GM12864 (cell line): ENCODE results near the gene XAB2.

Experiments
- DNase-seq: peaks from one replicate; pipeline ENCODE4 v3.0.0-alpha.2; 2011; ENCODE audit warnings: low read depth
- H3K4me3 ChIP-seq: 2 replicates; pipeline ENCODE4 v1.5.1; 2011; ENCODE audit warnings: mild to moderate bottlenecking, low read depth, low read length, control low read depth
- TF ChIP-seq, protein P1 (sequence below): IDR thresholded peaks from 2 replicates; pipeline ENCODE4 v1.5.1; 2011; ENCODE audit warnings: low read depth, mild to moderate bottlenecking, moderate library complexity, low read length, control low read depth, inconsistent platforms; ENCODE audit errors: missing control alignments

XAB2 gene

DNA sequence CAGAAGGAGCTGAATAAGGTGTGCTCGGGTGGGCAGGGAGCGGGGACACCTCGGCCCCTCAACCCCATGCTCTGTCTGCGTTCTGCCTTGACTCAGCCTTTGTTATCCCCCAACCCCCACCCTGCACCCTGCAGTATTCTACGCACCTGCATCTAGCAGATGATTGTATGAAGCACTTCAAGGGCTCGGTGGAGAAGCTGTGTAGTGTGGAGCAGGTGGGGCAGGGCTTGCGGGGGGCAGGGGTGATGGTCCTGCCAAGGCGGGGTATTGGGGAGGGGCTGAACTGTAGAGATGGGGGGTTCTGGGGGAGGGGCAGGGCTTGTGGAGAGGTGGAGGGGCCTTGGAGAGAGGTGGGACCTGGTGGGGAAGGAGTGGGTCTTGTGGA, 13.7 kb upstream of the XAB2 start:
- TF ChIP-seq, protein P1, sequence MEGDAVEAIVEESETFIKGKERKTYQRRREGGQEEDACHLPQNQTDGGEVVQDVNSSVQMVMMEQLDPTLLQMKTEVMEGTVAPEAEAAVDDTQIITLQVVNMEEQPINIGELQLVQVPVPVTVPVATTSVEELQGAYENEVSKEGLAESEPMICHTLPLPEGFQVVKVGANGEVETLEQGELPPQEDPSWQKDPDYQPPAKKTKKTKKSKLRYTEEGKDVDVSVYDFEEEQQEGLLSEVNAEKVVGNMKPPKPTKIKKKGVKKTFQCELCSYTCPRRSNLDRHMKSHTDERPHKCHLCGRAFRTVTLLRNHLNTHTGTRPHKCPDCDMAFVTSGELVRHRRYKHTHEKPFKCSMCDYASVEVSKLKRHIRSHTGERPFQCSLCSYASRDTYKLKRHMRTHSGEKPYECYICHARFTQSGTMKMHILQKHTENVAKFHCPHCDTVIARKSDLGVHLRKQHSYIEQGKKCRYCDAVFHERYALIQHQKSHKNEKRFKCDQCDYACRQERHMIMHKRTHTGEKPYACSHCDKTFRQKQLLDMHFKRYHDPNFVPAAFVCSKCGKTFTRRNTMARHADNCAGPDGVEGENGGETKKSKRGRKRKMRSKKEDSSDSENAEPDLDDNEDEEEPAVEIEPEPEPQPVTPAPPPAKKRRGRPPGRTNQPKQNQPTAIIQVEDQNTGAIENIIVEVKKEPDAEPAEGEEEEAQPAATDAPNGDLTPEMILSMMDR: no peak
- no peak for DNase-seq
- H3K4me3 ChIP-seq: no peak overlapping the region

DNA sequence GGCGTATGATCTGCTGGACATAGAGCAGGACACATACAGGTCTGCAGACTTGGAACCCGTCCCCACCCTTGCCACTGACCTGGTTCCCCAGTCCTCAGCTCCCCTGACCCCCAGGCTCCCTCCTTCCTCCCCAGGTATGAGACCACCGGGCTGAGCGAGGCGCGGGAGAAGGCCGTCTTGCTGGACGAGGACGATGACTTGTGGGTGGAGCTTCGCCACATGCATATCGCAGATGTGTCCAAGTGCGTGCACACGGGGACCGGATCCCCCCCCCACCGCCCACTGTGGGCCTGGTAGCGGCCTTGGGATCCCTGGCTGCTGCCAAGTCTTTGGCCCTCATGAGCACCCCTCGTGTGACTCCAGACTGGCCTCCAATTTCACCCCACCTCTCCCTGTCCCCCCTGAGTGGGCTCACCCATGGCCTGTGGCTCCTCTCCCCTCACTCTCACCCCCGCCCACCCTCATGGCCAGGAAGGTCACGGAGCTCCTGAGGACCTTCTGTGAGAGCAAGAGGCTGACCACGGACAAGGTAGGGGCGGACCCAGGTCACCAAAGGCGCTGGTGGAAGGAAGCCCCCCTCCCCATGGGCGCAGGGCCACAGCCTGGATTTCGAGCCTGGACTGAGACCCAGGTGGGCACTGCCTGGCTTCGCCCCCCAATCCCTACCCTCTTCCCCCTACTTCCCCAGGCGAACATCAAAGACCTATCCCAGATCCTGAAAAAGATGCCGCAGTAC, 13.1 kb upstream of the XAB2 start:
- H3K4me3 ChIP-seq: no peak overlapping the region
- TF ChIP-seq, protein P1: no peak
- DNase-seq: no peak

DNA sequence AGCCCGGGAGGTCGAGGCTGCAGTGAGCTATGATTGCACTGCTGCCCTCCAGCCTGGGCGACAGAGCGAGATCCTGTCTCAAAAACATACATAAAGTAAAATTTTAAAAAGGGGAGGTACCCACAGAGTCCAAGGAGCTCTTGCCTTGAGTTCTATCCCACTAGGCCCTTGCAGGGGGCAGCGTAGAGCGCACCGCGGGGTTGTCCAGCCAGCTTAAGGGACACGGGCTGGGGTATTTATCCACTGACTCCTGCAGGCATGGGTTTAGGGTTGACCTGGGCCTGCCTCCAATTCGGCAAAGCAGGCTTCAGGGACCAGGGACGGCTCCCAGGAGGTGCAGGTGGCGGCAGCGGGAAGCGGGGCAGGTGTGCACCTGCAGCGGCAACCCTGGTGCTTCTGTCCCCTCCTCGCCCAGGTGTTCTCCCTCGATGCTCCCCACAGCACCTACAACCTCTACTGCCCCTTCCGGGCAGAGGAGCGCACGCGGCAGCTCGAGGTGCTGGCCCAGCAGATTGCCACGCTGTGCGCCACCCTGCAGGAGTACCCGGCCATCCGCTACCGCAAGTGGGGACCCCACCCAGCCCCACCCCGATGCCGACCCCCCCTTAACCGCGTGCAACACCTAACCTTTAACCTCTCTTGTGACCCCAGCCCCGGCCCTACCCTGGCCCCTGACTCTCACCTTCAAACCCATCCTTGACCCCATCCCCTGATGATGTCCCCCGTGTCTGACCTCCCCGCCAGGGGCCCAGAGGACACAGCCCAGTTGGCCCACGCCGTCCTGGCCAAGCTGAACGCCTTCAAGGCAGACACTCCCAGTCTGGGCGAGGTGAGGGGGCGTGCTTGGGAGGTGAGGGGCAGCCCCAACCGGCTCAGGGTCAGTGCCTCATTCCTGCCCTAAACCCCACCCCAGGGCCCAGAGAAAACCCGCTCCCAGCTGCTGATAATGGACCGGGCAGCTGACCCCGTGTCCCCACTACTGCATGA, 12.2 kb upstream of the XAB2 start:
- no peak for DNase-seq
- no peak overlapping the region for H3K4me3 ChIP-seq
- TF ChIP-seq, protein P1: no peak

DNA sequence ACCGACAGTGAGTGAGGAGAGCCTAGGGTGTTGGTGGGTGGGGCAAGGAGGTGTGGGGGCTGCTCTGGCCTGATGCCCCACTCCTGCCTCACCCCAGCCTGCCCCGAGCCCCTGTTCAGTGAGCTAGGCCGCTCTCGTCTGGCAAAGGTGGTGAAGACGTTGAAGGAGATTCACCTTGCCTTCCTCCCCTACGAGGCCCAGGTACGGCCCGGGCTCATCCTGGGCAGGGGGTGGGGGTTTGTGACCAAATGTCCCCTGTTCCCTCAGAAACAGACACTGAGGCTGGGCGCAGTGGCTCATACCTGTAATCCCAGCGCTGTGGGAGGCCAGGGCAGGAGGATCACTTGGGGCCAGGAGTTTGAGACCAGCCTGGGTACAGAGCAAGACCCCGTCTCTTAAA, 11.5 kb upstream of the XAB2 start:
- DNase-seq: no peak
- TF ChIP-seq, protein P1: no peak
- no peak overlapping the region for H3K4me3 ChIP-seq

DNA sequence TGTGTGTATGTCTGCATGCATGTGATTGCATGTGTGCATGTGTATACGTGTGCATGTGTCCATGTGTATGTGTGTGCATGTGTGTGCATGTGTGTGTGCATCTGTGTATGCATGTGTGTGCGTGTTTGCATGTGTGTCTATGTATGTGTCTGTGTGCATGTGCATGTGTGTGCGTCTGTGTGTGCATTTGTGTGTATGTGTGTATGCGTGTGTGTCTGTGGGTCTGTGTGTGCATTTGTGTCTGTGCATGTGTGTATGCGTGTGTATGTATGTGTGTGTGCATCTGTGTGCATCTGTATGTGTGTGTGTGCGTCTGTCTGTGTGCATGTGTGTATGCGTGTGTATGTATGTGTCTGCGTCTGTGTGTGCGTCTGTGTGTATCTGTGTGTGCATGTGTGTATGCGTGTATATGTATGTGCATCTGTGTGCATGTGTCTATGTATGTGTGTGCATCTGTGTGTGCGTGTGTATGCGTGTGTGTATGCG, 10.6 kb upstream of the XAB2 start:
- DNase-seq: no peak
- TF ChIP-seq, protein P1: no peak
- no peak overlapping the region for H3K4me3 ChIP-seq

DNA sequence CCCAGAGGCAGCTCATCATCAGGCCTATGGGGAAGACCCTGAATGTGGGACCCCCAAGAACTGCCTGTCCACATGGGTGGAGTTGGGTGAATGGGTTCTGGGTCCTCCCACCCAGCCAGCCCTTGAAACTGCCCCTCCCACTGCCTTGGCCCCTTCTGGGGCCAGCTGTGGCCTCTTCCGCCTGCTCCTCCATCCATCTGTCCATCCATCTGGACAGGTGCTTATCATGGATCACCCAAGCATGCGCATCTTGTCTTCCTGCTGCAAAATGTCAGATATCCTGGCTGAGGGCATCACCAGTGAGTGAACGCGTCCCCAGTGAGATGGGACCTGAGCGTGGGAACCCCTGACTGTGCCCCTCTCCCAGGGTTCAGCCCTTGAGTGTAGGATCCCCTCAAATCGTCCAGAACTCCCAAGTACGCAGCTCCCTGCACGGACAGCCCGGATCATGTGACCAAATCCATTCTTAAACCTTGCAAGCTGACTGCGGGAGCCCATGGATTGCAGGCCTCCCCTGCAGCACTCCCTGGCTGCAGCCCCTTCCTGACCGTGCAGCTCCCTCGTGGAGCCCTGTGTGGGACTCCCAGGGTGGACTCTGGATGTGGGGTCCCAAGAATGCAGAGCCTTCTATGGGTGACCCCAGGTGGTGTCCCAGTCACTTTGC, 9.6 kb upstream of the XAB2 start:
- no peak overlapping the region for H3K4me3 ChIP-seq
- TF ChIP-seq, protein P1: no peak
- no peak for DNase-seq
